Activated CD4-positive, CD25-positive, alpha-beta regulatory T cell (primary cell): ENCODE results near the gene TRIM9.

Experiments used
- DNase-seq, 4 experiments: peaks; one replicate each; lab custom pipeline; 2025; lab: John Stamatoyannopoulos, UW

TRIM9 gene

DNA sequence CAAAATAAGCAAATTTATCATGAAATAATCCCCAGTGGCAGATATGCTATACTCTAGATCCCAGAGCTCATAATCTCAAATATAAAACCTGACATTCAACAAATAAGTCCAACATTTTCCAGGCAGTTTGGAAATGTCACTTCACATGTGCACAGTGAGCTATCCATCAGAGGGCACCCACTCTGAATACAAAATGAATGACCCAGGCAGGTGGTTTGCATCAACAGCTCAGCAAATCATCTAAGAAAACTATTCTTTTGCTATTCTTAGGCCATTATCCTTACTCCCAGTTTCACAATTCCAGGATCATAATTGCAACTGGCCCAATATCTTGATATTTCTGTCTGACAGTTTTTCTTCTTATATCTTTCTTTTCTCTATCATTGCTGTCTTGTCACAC lies 38.5 kb downstream of the TRIM9 start:
- no peak for DNase-seq

DNA sequence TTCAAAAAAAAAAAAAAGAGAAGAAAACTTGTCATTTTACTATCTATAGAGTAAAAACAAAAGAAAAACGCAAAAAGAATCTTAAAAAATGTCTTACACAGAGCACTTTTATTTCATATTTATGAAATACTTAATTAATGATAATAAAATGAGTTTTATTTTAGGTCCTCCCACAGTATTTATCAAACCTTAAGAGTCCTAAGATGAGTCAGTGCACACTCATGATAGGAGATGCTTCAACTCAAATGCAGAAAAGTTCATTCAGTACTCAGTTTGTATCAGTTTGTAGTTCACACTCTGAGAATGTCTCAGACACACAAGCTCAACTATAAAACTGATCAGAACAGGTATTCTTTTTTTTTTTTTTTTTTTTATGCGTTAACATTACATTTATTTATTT lies 41.7 kb downstream of the TRIM9 start:
- DNase-seq: no peak

- no peak for DNase-seq
Observed at GRCh38 chr14:51044961-51045360, 49.9 kb downstream of the TRIM9 start.

DNA sequence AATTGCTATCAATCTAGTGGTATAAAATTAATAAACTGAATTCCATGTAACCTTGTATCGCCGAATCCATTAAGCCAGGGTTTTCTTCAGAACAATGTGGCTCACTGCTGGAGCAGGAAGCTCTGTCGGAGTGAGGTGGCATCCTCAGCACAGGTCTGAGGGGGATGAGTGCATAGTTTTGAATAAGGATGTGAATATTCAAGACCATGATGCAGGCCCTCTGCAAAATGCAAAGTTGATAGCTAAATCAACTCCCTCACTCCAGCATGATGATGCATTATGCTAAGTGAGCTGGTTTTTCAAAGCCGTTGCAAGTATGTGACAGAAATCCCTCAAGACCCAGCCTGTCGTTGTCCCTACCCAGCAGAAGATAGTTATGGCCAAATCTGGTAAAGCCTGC lies 53.0 kb downstream of the TRIM9 start:
- no peak for DNase-seq

DNA sequence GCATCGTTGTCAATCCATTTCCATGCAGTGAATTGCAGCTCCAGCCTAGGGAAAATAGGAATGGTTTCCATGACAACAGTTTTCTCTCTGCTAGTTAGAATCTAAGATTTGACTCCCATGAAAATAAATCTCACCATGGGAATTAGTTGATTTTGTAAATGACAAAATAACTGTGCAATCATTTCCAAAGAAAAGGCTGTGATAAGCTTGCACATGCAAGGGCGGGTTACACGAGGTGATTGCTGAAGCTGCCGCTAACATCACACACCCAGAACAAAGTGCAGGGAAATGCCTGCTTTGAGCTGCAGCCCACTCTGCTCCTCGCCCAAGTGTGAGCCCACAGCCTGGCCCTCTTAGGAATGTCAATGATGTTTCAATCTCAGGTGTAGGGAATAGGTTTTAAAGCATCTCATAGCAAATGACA lies 53.8 kb downstream of the TRIM9 start:
- DNase-seq: no peak

DNA sequence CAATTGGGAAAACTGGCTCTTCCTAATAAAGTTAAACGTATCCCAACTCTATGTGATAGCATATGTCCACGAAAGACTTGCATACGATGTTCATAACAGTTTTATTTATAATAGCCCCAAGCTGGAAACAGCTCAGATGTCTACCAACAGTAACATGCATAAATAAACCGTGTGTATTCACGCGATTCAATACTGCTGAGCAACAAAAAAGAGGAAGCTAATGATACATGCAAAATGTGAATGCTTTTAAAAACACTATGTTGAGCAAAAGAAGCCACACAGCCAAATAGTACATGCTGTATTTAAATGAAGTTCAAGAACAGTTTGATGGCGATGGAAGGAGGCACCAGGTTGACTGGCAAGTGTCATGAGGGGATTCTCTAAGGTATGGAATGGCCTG lies 55.7 kb downstream of the TRIM9 start:
- DNase-seq: no peak

- DNase-seq: no peak
Observed at GRCh38 chr14:51035611-51036192, 59.2 kb downstream of the TRIM9 start.

DNA sequence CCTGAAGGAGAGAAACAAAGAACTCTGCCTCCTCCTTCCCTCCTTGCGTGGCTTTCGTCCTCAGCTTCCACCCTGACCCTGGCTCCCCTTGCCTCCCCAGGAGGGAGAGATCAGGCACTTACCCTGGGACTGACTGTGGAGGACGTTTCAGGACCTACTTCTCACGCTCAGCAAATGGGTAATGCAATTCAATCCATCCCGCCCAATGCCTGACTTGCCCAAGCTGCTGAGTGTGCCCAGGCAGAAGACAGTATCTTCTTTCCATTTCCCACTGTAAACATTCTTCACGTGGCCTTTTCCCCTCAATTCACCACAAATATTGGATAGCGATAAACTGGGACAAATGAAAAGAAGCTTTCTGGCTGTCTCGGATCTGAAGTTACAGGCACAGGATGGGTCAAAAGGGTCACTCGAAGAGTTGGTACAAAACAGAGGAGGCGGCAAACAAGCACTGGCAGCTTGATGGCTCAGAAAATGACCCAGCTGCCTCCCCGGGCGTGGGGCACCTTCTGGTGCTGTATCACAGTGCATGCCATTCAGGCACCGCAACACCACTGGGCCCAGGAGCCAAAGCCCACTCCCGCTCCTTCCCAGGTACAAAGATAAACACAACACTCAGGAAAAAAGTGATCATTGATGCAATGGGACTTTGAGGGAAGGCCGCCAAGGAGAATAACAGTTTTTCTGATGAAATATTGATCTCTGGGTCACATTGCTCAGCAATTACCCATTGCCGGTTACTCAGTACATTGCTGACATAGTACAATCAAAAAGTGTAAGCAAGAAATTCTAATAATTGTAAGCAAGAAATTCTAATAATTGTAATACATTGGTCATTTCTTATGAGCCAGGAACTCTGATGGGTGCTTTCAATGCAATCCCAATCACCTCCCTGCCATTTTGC lies 65.8 kb downstream of the TRIM9 start:
- no peak for DNase-seq

DNA sequence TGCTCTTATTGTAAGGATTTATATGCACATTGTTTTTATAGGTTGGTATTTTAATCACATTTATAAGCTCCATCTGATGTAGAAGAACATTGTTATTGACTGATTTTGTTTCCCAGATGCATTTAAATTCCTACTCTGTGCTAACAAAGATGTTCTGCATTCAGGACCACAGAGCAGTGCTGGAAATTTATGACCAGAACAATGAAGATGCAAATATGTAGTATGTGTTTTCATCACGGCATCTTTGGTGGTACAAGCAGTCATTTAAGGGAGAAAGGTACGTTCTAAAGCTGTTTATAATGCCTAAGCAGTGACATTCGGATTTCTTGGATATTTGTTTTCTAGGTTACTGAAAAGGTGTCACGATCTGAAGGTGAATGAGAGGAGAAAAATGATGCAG lies 66.5 kb downstream of the TRIM9 start:
- DNase-seq: no peak

GRCh38 chr14:51024377-51024776 lies 70.5 kb downstream of the TRIM9 start:
- DNase-seq: no peak

GRCh38 chr14:51023964-51024363 lies 70.9 kb downstream of the TRIM9 start:
- DNase-seq: no peak

- no peak for DNase-seq
Observed at GRCh38 chr14:51022769-51023168, 72.1 kb downstream of the TRIM9 start.

GRCh38 chr14:51020024-51020710 lies 74.7 kb downstream of the TRIM9 start:
- no peak for DNase-seq

DNA sequence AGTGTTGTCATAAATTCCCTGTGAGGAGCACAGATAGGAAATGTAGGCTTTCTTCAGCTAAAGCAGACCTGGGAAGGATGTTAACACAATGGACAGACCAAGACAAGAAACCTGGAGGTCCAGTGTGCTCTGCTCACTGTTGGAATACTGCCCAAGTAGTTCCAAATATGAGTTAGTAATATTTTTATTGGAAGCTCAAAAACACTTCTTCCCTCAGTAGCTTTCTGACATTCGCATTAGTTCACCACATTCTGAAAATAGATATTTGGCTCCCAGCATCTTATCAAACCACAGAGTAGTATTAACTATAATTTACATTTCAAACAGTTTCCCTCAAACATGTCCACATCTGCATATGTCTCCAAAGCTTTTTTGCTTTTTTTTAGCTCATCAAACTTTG lies 75.8 kb downstream of the TRIM9 start:
- DNase-seq: no peak

DNA sequence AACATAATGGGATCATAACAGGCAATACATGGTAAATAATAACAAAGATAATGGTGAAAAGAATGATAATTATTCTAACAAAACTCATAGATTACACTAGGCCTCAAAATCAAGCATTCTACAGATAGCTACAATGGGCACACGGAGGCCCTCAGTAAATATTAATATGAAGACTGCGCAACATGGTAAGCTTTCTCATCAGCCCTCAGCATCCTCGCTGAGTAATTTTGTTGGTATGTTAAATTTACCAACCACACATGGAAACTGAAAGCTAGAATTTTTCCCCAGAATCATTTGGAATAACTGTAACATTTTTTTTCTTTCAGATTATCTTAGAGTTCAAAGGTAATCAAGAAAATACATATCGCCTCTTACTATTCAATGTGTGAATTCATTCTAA lies 76.4 kb downstream of the TRIM9 start:
- no peak for DNase-seq

GRCh38 chr14:51014625-51015024 lies 80.3 kb downstream of the TRIM9 start:
- no peak for DNase-seq

DNA sequence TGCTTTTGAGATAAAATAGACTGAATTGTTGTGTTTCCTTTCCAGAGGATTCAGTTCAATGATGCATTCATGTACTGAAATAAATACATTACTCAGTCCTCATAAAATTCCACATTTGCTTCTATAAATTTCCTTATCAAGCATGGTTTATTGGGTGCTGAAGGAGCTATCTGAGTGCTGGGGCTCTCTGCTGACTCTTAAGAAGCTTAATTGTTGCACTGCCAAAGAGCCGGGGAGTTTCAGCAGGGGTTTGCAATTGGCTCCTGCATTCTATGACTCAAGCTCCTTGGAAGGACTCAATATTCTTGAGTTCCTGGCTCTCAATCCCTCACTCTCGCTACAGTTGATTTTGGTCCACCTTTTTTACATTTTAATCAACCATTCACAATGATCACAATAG lies 80.8 kb downstream of the TRIM9 start:
- DNase-seq: no peak

- DNase-seq: no peak
Observed at GRCh38 chr14:51012055-51012454, 82.8 kb downstream of the TRIM9 start.

- DNase-seq: no peak
Observed at GRCh38 chr14:51008446-51008845, 86.5 kb downstream of the TRIM9 start.

- no peak for DNase-seq
Observed at GRCh38 chr14:51006781-51007211, 88.1 kb downstream of the TRIM9 start.

DNA sequence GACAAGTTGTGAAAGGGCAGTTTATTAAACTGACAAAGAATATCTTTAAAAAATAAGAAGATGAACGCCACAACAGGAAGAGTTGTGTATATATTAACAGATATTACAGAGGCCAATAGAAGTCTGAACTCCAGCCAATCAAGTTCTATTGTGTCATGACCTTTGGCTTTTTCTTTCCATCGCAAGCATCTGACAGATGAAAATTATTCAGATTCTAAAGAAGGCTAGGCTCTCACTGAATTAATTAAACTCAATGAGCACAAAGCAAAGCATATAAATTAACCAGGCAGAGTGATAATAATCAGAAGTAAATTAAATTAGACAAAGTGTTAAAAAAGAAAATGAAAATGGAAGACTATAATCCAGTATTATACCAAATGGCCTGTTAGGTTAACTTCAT lies 88.6 kb downstream of the TRIM9 start:
- DNase-seq: no peak

- no peak for DNase-seq
Observed at GRCh38 chr14:51004801-51005526, 89.9 kb downstream of the TRIM9 start.
